Colonic mucosa (tissue), 4 donors: Measurements from ENCODE around the gene CYP1B1. TPM values are rescaled to one million over a fixed set of nuclear protein-coding genes. Genes with fewer than 3 reads are reported as not detected.
"Not testable (repeated sequence)": the region's sequence is repeated elsewhere in the genome, so short reads cannot be mapped to it uniquely, and the experiment has no call there.

Experiments
- DNase-seq: peaks from one replicate; pipeline ENCODE4 v3.0.0-alpha.2; 2020
- H3K27ac ChIP-seq: fragments of 200-600 bp; one replicate; pipeline ENCODE4 v1.8.0; 2021
- H3K27me3 ChIP-seq: fragments of 200-600 bp; one replicate; pipeline ENCODE4 v1.8.0; 2021
- H3K36me3 ChIP-seq: fragments of 200-600 bp; one replicate; pipeline ENCODE4 v1.8.0; 2021
- H3K4me1 ChIP-seq: fragments of 200-600 bp; one replicate; pipeline ENCODE4 v1.8.0; 2021; ENCODE audit warnings: mild to moderate bottlenecking
- H3K4me3 ChIP-seq: fragments of 200-600 bp; one replicate; pipeline ENCODE4 v1.8.0; 2021
- H3K9ac ChIP-seq, 2 donors: one replicate each; pipeline ENCODE4 v1.7.0; 2013; ENCODE audit warnings: control low read depth in 2 of 2, low read depth in 2 of 2, low read length in 2 of 2
- H3K9me3 ChIP-seq: fragments of 200-600 bp; one replicate; pipeline ENCODE4 v1.8.0; 2021
- CTCF ChIP-seq: fragments of 200-600 bp; IDR thresholded peaks from one replicate; pipeline ENCODE4 v1.8.0; 2022; ENCODE audit warnings: antibody characterized with exemption, mild to moderate bottlenecking
- intact Hi-C: fragments of 100-400 bp; cut with DNase I; formaldehyde crosslinking; loops from one replicate; pipeline ENCODE4 v1.14.1; 2022
- total RNA-seq, 2 donors: library from RNA; stranded (reverse); fragmentation: NEBNext Ultra II Directional in 1 of 2; extraction: Animal tissue kit (Norgen Biotek cat#: 25700) in 1 of 2; gene quantifications; one replicate each; pipeline ENCODE4 v1.2.1, GENCODE V29; 2021
- donor health status: healthy.
- donor health status: DM: no; HTN: no; CAD: no.
- donor health status: DM: no; HTN: no; CAD: no.

The CYP1B1 gene
- total RNA-seq, 2 donors from 2014 or later, result 1.3 to 3.5 TPM

- Histone ChIP-seq H3K27me3 (no peaks in the 10 kb centered on the region), H3K36me3 (no peaks in the 10 kb centered on the region), H3K4me1 (peaks cover 4% of the 10 kb centered on the region), H3K27ac (no peak overlapping the region), H3K4me3 (no peak overlapping the region), H3K9ac (no peak overlapping the region), H3K9me3 (no peaks in the 10 kb centered on the region)
- intact Hi-C loops, result no loop called here
- TF ChIP-seq CTCF, result no peak
- DNase-seq, result no peak
Measured at GRCh38 chr2:38095079-38095995, 19.4 kb upstream of the CYP1B1 start.

- no peaks in the 10 kb centered on the region for H3K9me3 ChIP-seq
- no peak overlapping the region for H3K9ac ChIP-seq
- intact Hi-C loops, result no loop called here
- no peak for DNase-seq
- no peak overlapping the region for H3K27ac ChIP-seq
- no peak for TF ChIP-seq CTCF
- H3K4me1 ChIP-seq, result peaks cover 4% of the 10 kb centered on the region
- no peaks in the 10 kb centered on the region for H3K36me3 ChIP-seq
- H3K4me3 ChIP-seq, result no peak overlapping the region
- no peaks in the 10 kb centered on the region for H3K27me3 ChIP-seq
Measured at GRCh38 chr2:38093527-38094165, 17.7 kb upstream of the CYP1B1 start.

- no peaks in the 10 kb centered on the region for H3K36me3 ChIP-seq
- no peak overlapping the region for H3K27ac ChIP-seq
- H3K9ac ChIP-seq, result no peak overlapping the region
- no peaks in the 10 kb centered on the region for H3K27me3 ChIP-seq
- peaks cover 4% of the 10 kb centered on the region for H3K4me1 ChIP-seq
- intact Hi-C loops, result no loop called here
- H3K4me3 ChIP-seq, result no peak overlapping the region
- DNase-seq, result no peak
- no peak for TF ChIP-seq CTCF
- no peaks in the 10 kb centered on the region for H3K9me3 ChIP-seq
Measured at GRCh38 chr2:38092196-38092902, 16.4 kb upstream of the CYP1B1 start.

- no peaks in the 10 kb centered on the region for H3K36me3 ChIP-seq
- H3K4me1 ChIP-seq, result peaks cover 4% of the 10 kb centered on the region
- H3K27ac ChIP-seq, result no peak overlapping the region
- H3K9ac ChIP-seq, result no peak overlapping the region
- no peaks in the 10 kb centered on the region for H3K9me3 ChIP-seq
- no peak for DNase-seq
- H3K27me3 ChIP-seq, result no peaks in the 10 kb centered on the region
- TF ChIP-seq CTCF, result no peak
- intact Hi-C loops, result no loop called here
- no peak overlapping the region for H3K4me3 ChIP-seq
Measured at GRCh38 chr2:38091760-38092159, 15.8 kb upstream of the CYP1B1 start.

GRCh38 chr2:38090928-38091327 lies 15.0 kb upstream of the CYP1B1 start:
- no peak for TF ChIP-seq CTCF
- Histone ChIP-seq H3K27me3 (no peaks in the 10 kb centered on the region), H3K9ac (no peak overlapping the region), H3K4me1 (no peaks in the 10 kb centered on the region), H3K36me3 (no peaks in the 10 kb centered on the region), H3K9me3 (no peaks in the 10 kb centered on the region), H3K4me3 (no peak overlapping the region), H3K27ac (no peak overlapping the region)
- no peak for DNase-seq
- intact Hi-C loops, result no loop called here

DNA sequence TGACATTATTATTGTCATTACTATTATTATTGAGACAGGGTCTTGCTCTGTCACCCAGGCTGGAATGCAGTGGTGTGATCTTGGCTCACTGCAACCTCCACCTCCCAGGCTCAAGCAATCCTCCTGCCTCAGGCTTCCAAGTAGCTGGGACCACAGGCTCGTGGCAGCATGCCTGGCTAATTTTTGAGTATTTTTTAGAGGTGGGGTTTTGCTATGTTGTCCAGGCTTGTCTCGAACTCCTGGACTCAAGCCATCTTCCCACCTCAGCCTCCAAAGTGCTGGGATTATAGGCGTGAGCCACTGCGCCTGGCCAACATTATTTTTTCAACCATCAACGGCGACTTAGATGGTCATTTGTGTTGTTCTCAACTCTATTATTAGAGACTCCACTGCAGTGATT lies 14.3 kb upstream of the CYP1B1 start:
- intact Hi-C loops, H3K27ac ChIP-seq: not testable (repeated sequence)

GRCh38 chr2:38085998-38086698 lies 10.2 kb upstream of the CYP1B1 start:
- H3K4me3 ChIP-seq, H3K27me3 ChIP-seq, intact Hi-C loops, H3K27ac ChIP-seq, H3K36me3 ChIP-seq, DNase-seq, H3K9ac ChIP-seq, H3K9me3 ChIP-seq, H3K4me1 ChIP-seq: not testable (repeated sequence)

More for the DNA sequence above, 14.3 kb upstream of the CYP1B1 start:
- H3K4me3 ChIP-seq, H3K4me1 ChIP-seq, DNase-seq, H3K36me3 ChIP-seq, H3K27me3 ChIP-seq, H3K9ac ChIP-seq, H3K9me3 ChIP-seq: not testable (repeated sequence)
